Measurements from ENCODE around the gene GOLT1A. TPM values are rescaled to one million over a fixed set of nuclear protein-coding genes. Genes with fewer than 3 reads are reported as not detected.

Gene GOLT1A
- total RNA-seq, 1 experiment from 2014 or later, result not detected

DNA sequence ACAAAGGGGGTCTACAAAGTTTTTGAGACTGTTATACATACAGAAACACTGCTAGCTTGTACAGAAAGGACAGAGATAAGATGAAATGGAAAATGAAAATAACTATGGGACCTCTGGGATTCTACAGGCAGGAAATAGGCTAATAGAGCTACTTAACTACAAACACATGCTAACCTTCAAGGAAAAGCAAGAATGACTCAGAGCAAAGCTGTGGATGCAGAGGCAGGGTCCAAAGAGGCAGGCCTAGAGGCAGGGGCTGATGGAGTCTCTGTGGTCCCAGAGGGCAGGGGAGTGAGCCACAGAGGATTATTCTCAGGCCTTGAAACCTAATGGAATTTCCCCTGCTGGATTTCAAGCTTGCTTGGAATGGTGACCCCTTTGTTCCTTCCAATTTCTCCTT, 18.7 kb upstream of the GOLT1A start:
- Histone ChIP-seq H3K9me3 (ENCODE audit: low read depth, low read length, poor library complexity, severe bottlenecking) (no peaks in the 10 kb centered on the region), H3K4me3 (ENCODE audit: low read depth, low read length, poor library complexity, severe bottlenecking) (no peak overlapping the region), H3K27ac (ENCODE audit: low read depth, low read length, poor library complexity, severe bottlenecking) (no peak overlapping the region), H3K36me3 (ENCODE audit: insufficient read depth, low read length, poor library complexity, severe bottlenecking) (no peaks in the 10 kb centered on the region), H3K4me1 (ENCODE audit: insufficient read depth, low read length, poor library complexity, severe bottlenecking) (no peaks in the 10 kb centered on the region), H3K27me3 (replicated peaks; ENCODE audit: insufficient read depth, low read depth, low read length, poor library complexity) (no peaks in the 10 kb centered on the region)
- DNase-seq (ENCODE audit: low spot score), result peak; percentile 48
- TF ChIP-seq, protein P1, sequence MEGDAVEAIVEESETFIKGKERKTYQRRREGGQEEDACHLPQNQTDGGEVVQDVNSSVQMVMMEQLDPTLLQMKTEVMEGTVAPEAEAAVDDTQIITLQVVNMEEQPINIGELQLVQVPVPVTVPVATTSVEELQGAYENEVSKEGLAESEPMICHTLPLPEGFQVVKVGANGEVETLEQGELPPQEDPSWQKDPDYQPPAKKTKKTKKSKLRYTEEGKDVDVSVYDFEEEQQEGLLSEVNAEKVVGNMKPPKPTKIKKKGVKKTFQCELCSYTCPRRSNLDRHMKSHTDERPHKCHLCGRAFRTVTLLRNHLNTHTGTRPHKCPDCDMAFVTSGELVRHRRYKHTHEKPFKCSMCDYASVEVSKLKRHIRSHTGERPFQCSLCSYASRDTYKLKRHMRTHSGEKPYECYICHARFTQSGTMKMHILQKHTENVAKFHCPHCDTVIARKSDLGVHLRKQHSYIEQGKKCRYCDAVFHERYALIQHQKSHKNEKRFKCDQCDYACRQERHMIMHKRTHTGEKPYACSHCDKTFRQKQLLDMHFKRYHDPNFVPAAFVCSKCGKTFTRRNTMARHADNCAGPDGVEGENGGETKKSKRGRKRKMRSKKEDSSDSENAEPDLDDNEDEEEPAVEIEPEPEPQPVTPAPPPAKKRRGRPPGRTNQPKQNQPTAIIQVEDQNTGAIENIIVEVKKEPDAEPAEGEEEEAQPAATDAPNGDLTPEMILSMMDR (conservative IDR thresholded peaks at IDR 0.05; ENCODE audit: low read depth, low read length), result no peak
- TF ChIP-seq EZH2 (IDR thresholded peaks at IDR 0.05; ENCODE audit: borderline replicate concordance, low read depth, low read length, poor library complexity, severe bottlenecking), result no peak
- POLR2A ChIA-PET (ENCODE audit: low non-redundant PET), result interaction anchor here (0.7 kb wide), 2 partner anchors 11 to 1183 kb away, joined by 3 to 5 read pairs; no protein-coding TSS in a partner anchor
- no TSS peak for BruUV-seq (replicated peaks)
- CTCF ChIA-PET, result interaction anchor here (0.6 kb wide), 1 partner anchor 58 kb away, joined by 5 read pairs; no protein-coding TSS in a partner anchor
- intact Hi-C loops (cut with micrococcal nuclease; ENCODE audit: unreplicated experiment), result no loop called here

DNA sequence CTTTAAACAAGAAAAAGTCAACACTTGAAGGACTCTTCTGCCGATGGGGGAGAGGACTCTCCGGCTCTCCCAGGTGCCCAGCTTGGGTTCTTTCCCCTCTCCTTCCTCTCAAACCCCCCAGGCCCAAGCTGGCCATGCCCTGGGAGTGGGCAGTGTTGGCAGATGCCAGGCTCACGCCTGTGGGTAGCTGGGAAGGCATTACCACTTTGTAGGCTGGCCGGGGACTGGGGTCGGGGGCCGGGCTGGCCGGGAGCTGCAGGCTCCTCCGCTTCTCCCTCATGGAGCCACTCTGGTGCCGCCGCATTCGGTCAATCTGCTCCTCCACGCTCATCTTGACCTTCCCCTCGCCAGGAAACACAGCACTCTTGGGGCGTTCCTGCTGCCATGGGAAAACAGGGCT, 16.4 kb upstream of the GOLT1A start:
- DNase-seq (ENCODE audit: low spot score), result no peak
- H3K4me3 ChIP-seq (ENCODE audit: low read depth, low read length, poor library complexity, severe bottlenecking), result no peak overlapping the region
- CTCF ChIA-PET, result interaction anchor here (0.6 kb wide), 1 partner anchor 42 kb away, joined by 4 read pairs; no protein-coding TSS in a partner anchor
- H3K27ac ChIP-seq (ENCODE audit: low read depth, low read length, poor library complexity, severe bottlenecking), result no peak overlapping the region
- no peaks in the 10 kb centered on the region for H3K4me1 ChIP-seq (ENCODE audit: insufficient read depth, low read length, poor library complexity, severe bottlenecking)
- no peaks in the 10 kb centered on the region for H3K27me3 ChIP-seq (replicated peaks; ENCODE audit: insufficient read depth, low read depth, low read length, poor library complexity)
- H3K36me3 ChIP-seq (ENCODE audit: insufficient read depth, low read length, poor library complexity, severe bottlenecking), result no peaks in the 10 kb centered on the region
- H3K9me3 ChIP-seq (ENCODE audit: low read depth, low read length, poor library complexity, severe bottlenecking), result no peaks in the 10 kb centered on the region
- BruUV-seq (replicated peaks), result no TSS peak
- POLR2A ChIA-PET (ENCODE audit: low non-redundant PET), result no interaction called here
- TF ChIP-seq EZH2 (IDR thresholded peaks at IDR 0.05; ENCODE audit: borderline replicate concordance, low read depth, low read length, poor library complexity, severe bottlenecking), result no peak
- TF ChIP-seq, protein P1 (conservative IDR thresholded peaks at IDR 0.05; ENCODE audit: low read depth, low read length), result no peak
- intact Hi-C loops (cut with micrococcal nuclease; ENCODE audit: unreplicated experiment), result no loop called here

DNA sequence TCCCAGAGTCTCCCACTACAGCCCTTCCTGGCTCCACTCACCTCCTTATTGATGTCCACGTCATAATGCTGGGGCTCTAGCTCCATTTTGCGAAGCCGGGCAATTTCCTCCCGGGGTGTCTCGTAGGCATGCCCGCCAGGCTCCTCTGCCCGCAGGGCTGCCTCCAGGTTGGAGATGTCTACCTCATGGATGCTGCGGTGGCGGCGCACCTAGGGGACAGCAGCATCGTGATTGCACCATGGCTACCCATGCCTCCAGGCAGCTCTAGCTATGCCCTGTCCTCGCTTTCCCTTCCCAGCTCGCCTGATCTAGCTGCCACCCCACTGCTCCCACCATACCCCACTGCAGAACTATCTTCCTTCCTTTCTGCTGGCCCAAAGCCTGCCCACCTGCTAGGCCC, 15.1 kb upstream of the GOLT1A start:
- H3K9me3 ChIP-seq (ENCODE audit: low read depth, low read length, poor library complexity, severe bottlenecking), result no peaks in the 10 kb centered on the region
- POLR2A ChIA-PET (ENCODE audit: low non-redundant PET), result no interaction called here
- CTCF ChIA-PET, result no interaction called here
- no peaks in the 10 kb centered on the region for H3K36me3 ChIP-seq (ENCODE audit: insufficient read depth, low read length, poor library complexity, severe bottlenecking)
- H3K27ac ChIP-seq (ENCODE audit: low read depth, low read length, poor library complexity, severe bottlenecking), result no peak overlapping the region
- intact Hi-C loops (cut with micrococcal nuclease; ENCODE audit: unreplicated experiment), result no loop called here
- no peaks in the 10 kb centered on the region for H3K4me1 ChIP-seq (ENCODE audit: insufficient read depth, low read length, poor library complexity, severe bottlenecking)
- no peak for TF ChIP-seq EZH2 (IDR thresholded peaks at IDR 0.05; ENCODE audit: borderline replicate concordance, low read depth, low read length, poor library complexity, severe bottlenecking)
- no TSS peak for BruUV-seq (replicated peaks)
- no peak overlapping the region for H3K4me3 ChIP-seq (ENCODE audit: low read depth, low read length, poor library complexity, severe bottlenecking)
- no peak for DNase-seq (ENCODE audit: low spot score)
- no peaks in the 10 kb centered on the region for H3K27me3 ChIP-seq (replicated peaks; ENCODE audit: insufficient read depth, low read depth, low read length, poor library complexity)
